Activated CD4-positive, alpha-beta memory T cell treated with anti-CD3 and anti-CD28 coated beads for 36 hours (primary cell): ENCODE results near the gene CYP24A1. TPM values are rescaled to one million over a fixed set of nuclear protein-coding genes. Genes with fewer than 3 reads are reported as not detected.
"Not testable (repeated sequence)": the region's sequence is repeated elsewhere in the genome, so short reads cannot be mapped to it uniquely, and the experiment has no call there.

Experiments used
- CTCF ChIA-PET: fragments of 350-600 bp; sonication (Branson Sonifier 250); formaldehyde crosslinking; loops from one replicate; lab custom pipeline; 2021; ENCODE audit warnings: antibody characterized with exemption, inconsistent platforms; lab: Charles Lee
- POLR2A ChIA-PET: fragments of 350-600 bp; sonication (Branson Sonifier 250); formaldehyde crosslinking; loops from one replicate; lab custom pipeline; 2021; ENCODE audit warnings: antibody characterized with exemption; lab: Charles Lee
- DNase-seq: peaks from one replicate; pipeline ENCODE4 v3.0.0-alpha.2; 2020
- H3K27ac Mint-ChIP-seq: one replicate; pipeline ENCODE4 v1.8.0; 2021; ENCODE audit warnings: mixed read lengths
- H3K27me3 Mint-ChIP-seq: one replicate; pipeline ENCODE4 v1.8.0; 2021; ENCODE audit warnings: mixed read lengths
- H3K36me3 Mint-ChIP-seq: one replicate; pipeline ENCODE4 v1.8.0; 2021; ENCODE audit warnings: mixed read lengths
- H3K4me1 Mint-ChIP-seq: one replicate; pipeline ENCODE4 v1.8.0; 2021; ENCODE audit warnings: low read depth, mixed read lengths
- H3K4me3 Mint-ChIP-seq: one replicate; pipeline ENCODE4 v1.8.0; 2021; ENCODE audit warnings: mild to moderate bottlenecking, mixed read lengths
- H3K9me3 Mint-ChIP-seq: one replicate; pipeline ENCODE4 v1.8.0; 2021; ENCODE audit warnings: mixed read lengths
- intact Hi-C: fragments of 100-400 bp; cut with micrococcal nuclease; formaldehyde crosslinking; loops from one replicate; pipeline ENCODE4 v1.15.1; 2023
- total RNA-seq, 2 experiments: library from RNA; stranded (reverse); gene quantifications; one replicate each; pipeline ENCODE4 v1.2.3, GENCODE V29; 2021

CYP24A1 gene
- total RNA-seq, 2 experiments from 2014 or later, result 0.57 to 0.92 TPM

- Mint-ChIP-seq H3K4me3 (no peak overlapping the region), H3K36me3 (no peaks in the 10 kb centered on the region), H3K4me1 (no peaks in the 10 kb centered on the region), H3K9me3 (no peaks in the 10 kb centered on the region), H3K27ac (no peak overlapping the region), H3K27me3 (peaks cover 11% of the 10 kb centered on the region)
- ChIA-PET POLR2A (no interaction called here), CTCF (interaction anchor here (1.9 kb wide), 1 partner anchor 33 kb away, joined by 13 read pairs; no protein-coding TSS in a partner anchor)
- DNase-seq, result no peak
- intact Hi-C loops, result no loop called here
Observed at GRCh38 chr20:54137115-54137514, 36.7 kb downstream of the CYP24A1 start.

- no peak overlapping the region for H3K4me3 Mint-ChIP-seq
- no peak for DNase-seq
- H3K27ac Mint-ChIP-seq, result no peak overlapping the region
- no peaks in the 10 kb centered on the region for H3K36me3 Mint-ChIP-seq
- no peaks in the 10 kb centered on the region for H3K4me1 Mint-ChIP-seq
- POLR2A ChIA-PET, result no interaction called here
- intact Hi-C loops, result no loop called here
- CTCF ChIA-PET, result no interaction called here
- H3K9me3 Mint-ChIP-seq, result peaks cover 4% of the 10 kb centered on the region
- peaks cover 5% of the 10 kb centered on the region for H3K27me3 Mint-ChIP-seq
Observed at GRCh38 chr20:54134445-54135220, 39.2 kb downstream of the CYP24A1 start.

- CTCF ChIA-PET, result interaction anchor here (1.6 kb wide), 1 partner anchor 30 kb away, joined by 6 read pairs; no protein-coding TSS in a partner anchor
- Mint-ChIP-seq H3K4me1 (no peaks in the 10 kb centered on the region), H3K4me3 (no peak overlapping the region), H3K27ac (no peak overlapping the region), H3K9me3 (peaks cover 9% of the 10 kb centered on the region), H3K36me3 (no peaks in the 10 kb centered on the region), H3K27me3 (peaks cover 2% of the 10 kb centered on the region)
- no peak for DNase-seq
- POLR2A ChIA-PET, result no interaction called here
- intact Hi-C loops, result no loop called here
Observed at GRCh38 chr20:54133434-54134427, 40.1 kb downstream of the CYP24A1 start.

- H3K27ac Mint-ChIP-seq, result no peak overlapping the region
- peaks cover 2% of the 10 kb centered on the region for H3K27me3 Mint-ChIP-seq
- intact Hi-C loops, result no loop called here
- H3K36me3 Mint-ChIP-seq, result no peaks in the 10 kb centered on the region
- no peak overlapping the region for H3K4me3 Mint-ChIP-seq
- H3K4me1 Mint-ChIP-seq, result no peaks in the 10 kb centered on the region
- CTCF ChIA-PET, result interaction anchor here (0.7 to 1.6 kb wide), 2 partner anchors 29 to 37 kb away, joined by 3 to 6 read pairs; no protein-coding TSS in a partner anchor
- no peak for DNase-seq
- POLR2A ChIA-PET, result interaction anchor here (1.1 kb wide), 1 partner anchor 16 kb away, joined by 3 read pairs; no protein-coding TSS in a partner anchor
- peaks cover 9% of the 10 kb centered on the region for H3K9me3 Mint-ChIP-seq
Observed at GRCh38 chr20:54132612-54133433, 41.0 kb downstream of the CYP24A1 start.

- intact Hi-C loops, result no loop called here
- Mint-ChIP-seq H3K4me3 (no peak overlapping the region), H3K36me3 (no peaks in the 10 kb centered on the region), H3K9me3 (peaks cover 9% of the 10 kb centered on the region), H3K4me1 (no peaks in the 10 kb centered on the region), H3K27ac (no peak overlapping the region), H3K27me3 (peaks cover 2% of the 10 kb centered on the region)
- CTCF ChIA-PET, result interaction anchor here (0.7 kb wide), 1 partner anchor 36 kb away, joined by 3 read pairs; no protein-coding TSS in a partner anchor
- POLR2A ChIA-PET, result interaction anchor here (1.1 kb wide), 1 partner anchor 17 kb away, joined by 3 read pairs; no protein-coding TSS in a partner anchor
- DNase-seq, result no peak
Observed at GRCh38 chr20:54131675-54132611, 41.8 kb downstream of the CYP24A1 start.

- POLR2A ChIA-PET, H3K4me1 Mint-ChIP-seq, intact Hi-C loops, DNase-seq, H3K36me3 Mint-ChIP-seq, H3K27me3 Mint-ChIP-seq, H3K27ac Mint-ChIP-seq, H3K9me3 Mint-ChIP-seq, CTCF ChIA-PET, H3K4me3 Mint-ChIP-seq: not testable (repeated sequence)
Observed at GRCh38 chr20:54131125-54131524, 42.7 kb downstream of the CYP24A1 start.

GRCh38 chr20:54129350-54129749, 44.4 kb downstream of the CYP24A1 start:
- H3K4me1 Mint-ChIP-seq, result no peaks in the 10 kb centered on the region
- H3K27ac Mint-ChIP-seq, result no peak overlapping the region
- H3K36me3 Mint-ChIP-seq, result no peaks in the 10 kb centered on the region
- ChIA-PET POLR2A (no interaction called here), CTCF (interaction anchor here (1.5 kb wide), 1 partner anchor 71 kb away, joined by 4 read pairs; no protein-coding TSS in a partner anchor)
- H3K27me3 Mint-ChIP-seq, result peaks cover 2% of the 10 kb centered on the region
- H3K9me3 Mint-ChIP-seq, result peaks cover 9% of the 10 kb centered on the region
- intact Hi-C loops, result no loop called here
- no peak overlapping the region for H3K4me3 Mint-ChIP-seq
- no peak for DNase-seq

GRCh38 chr20:54127855-54128574, 45.8 kb downstream of the CYP24A1 start:
- POLR2A ChIA-PET, result no interaction called here
- no peak for DNase-seq
- CTCF ChIA-PET, result interaction anchor here (1.5 kb wide), 1 partner anchor 73 kb away, joined by 4 read pairs; no protein-coding TSS in a partner anchor
- Mint-ChIP-seq H3K27me3 (peaks cover 2% of the 10 kb centered on the region), H3K36me3 (no peaks in the 10 kb centered on the region), H3K4me1 (no peaks in the 10 kb centered on the region), H3K27ac (no peak overlapping the region), H3K4me3 (no peak overlapping the region), H3K9me3 (peaks cover 9% of the 10 kb centered on the region)
- intact Hi-C loops, result no loop called here

- no peaks in the 10 kb centered on the region for H3K36me3 Mint-ChIP-seq
- no peak for DNase-seq
- intact Hi-C loops, result no loop called here
- H3K27me3 Mint-ChIP-seq, result peaks cover under 1% of the 10 kb centered on the region
- CTCF ChIA-PET, result interaction anchor here (0.6 kb wide), 1 partner anchor 23 kb away, joined by 3 read pairs; no protein-coding TSS in a partner anchor
- POLR2A ChIA-PET, result no interaction called here
- H3K4me1 Mint-ChIP-seq, result no peaks in the 10 kb centered on the region
- H3K27ac Mint-ChIP-seq, result no peak overlapping the region
- H3K4me3 Mint-ChIP-seq, result no peak overlapping the region
- peaks cover 9% of the 10 kb centered on the region for H3K9me3 Mint-ChIP-seq
Observed at GRCh38 chr20:54126806-54127655, 46.8 kb downstream of the CYP24A1 start.
